Fibroblast of lung (primary cell): ENCODE data around the gene CDYL. TPM values are rescaled to one million over a fixed set of nuclear protein-coding genes. Genes with fewer than 3 reads are reported as not detected.

ENCODE experiments used
- DNase-seq, 2 donors: peaks; one replicate each; pipeline versions ENCODE4 v3.0.0 to v3.0.0-alpha.2; 2010; ENCODE audit warnings: low read depth in 2 of 2
- H2AFZ ChIP-seq: 2 replicates; pipeline ENCODE4 v1.5.1; 2012; ENCODE audit warnings: low read length, control low read depth, inconsistent platforms
- H3K27ac ChIP-seq: 2 replicates; pipeline ENCODE4 v1.5.1; 2011; ENCODE audit warnings: low read length, control low read depth; ENCODE audit not compliant: insufficient read depth
- H3K27me3 ChIP-seq: 2 replicates; pipeline ENCODE4 v1.5.1; 2011; ENCODE audit warnings: mild to moderate bottlenecking, low read length; ENCODE audit not compliant: control insufficient read depth, insufficient read depth
- H3K36me3 ChIP-seq: 2 replicates; pipeline ENCODE4 v1.5.1; 2011; ENCODE audit warnings: low read length; ENCODE audit not compliant: control insufficient read depth, insufficient read depth
- H3K4me1 ChIP-seq: 2 replicates; pipeline ENCODE4 v1.5.1; 2011; ENCODE audit warnings: low read length; ENCODE audit not compliant: control insufficient read depth, insufficient read depth; ENCODE audit errors: extremely low read depth
- H3K4me2 ChIP-seq: 2 replicates; pipeline ENCODE4 v1.5.1; 2011; ENCODE audit warnings: low read length, control low read depth; ENCODE audit not compliant: insufficient read depth; ENCODE audit errors: extremely low read depth
- H3K4me3 ChIP-seq, 4 experiments: fragments of 200-600 bp in 1 of 4; sonication (generic) in 1 of 4; replicated peaks in 1 of 4; 2 replicates each; pipeline ENCODE4 v1.5.1; 2011 to 2016; ENCODE audit warnings: low read length in 4 of 4, low read depth in 3 of 4, mild to moderate bottlenecking in 3 of 4, control low read depth in 2 of 4, inconsistent platforms in 1 of 4, mixed read lengths in 1 of 4; ENCODE audit not compliant: insufficient read depth in 1 of 4; ENCODE audit errors: control extremely low read depth in 1 of 4
- H3K79me2 ChIP-seq: 2 replicates; pipeline ENCODE4 v1.5.1; 2012; ENCODE audit warnings: mild to moderate bottlenecking, low read length, inconsistent platforms; ENCODE audit not compliant: control insufficient read depth, insufficient read depth
- H3K9ac ChIP-seq: 2 replicates; pipeline ENCODE4 v1.5.1; 2011; ENCODE audit warnings: mild to moderate bottlenecking, low read length, control low read depth; ENCODE audit not compliant: insufficient read depth
- H3K9me3 ChIP-seq: 2 replicates; pipeline ENCODE4 v1.5.1; 2012; ENCODE audit warnings: low read depth, low read length; ENCODE audit not compliant: control insufficient read depth, insufficient read depth
- H4K20me1 ChIP-seq: 2 replicates; pipeline ENCODE4 v1.5.1; 2011; ENCODE audit warnings: low read length; ENCODE audit not compliant: control insufficient read depth, insufficient read depth; ENCODE audit errors: extremely low read depth
- CTCF ChIP-seq, 2 donors: IDR thresholded peaks in 1 of 2; conservative IDR thresholded peaks in 1 of 2; 1 replicate in 1 of 2; 2 replicates in 1 of 2; pipeline ENCODE4 v1.5.1; 2011 to 2012; ENCODE audit warnings: low read length in 2 of 2, control low read depth in 1 of 2, inconsistent platforms in 1 of 2, low read depth in 1 of 2, mild to moderate bottlenecking in 1 of 2
- EZH2 ChIP-seq: IDR thresholded peaks from 2 replicates; pipeline ENCODE4 v1.5.1; 2012; ENCODE audit warnings: low read length, control low read depth, mild to moderate bottlenecking; ENCODE audit errors: missing control alignments
- polyA plus RNA-seq, 2 donors: library from polyadenylated mRNA; depleted of rRNA in 1 of 2; stranded (reverse) in 1 of 2; unstranded in 1 of 2; fragments of >200 nt; gene quantifications; 2 replicates each; pipeline ENCODE4 v1.2.1, GENCODE V29; 2011 to 2012; ENCODE audit warnings: missing spikeins in 1 of 2
- total RNA-seq: library from RNA; depleted of rRNA; stranded (reverse); fragments of >200 nt; gene quantifications from 2 replicates; pipeline ENCODE4 v1.2.1, GENCODE V29; 2014

Gene CDYL
- total and polyA plus RNA-seq, 2 donors (not counting 1 experiment from before 2014, with no cell fraction given) = 20.6 to 24.9 TPM

- TF ChIP-seq CTCF (conservative IDR thresholded peaks at IDR 0.05 in 1 of 2, IDR thresholded peaks at IDR 0.05 in 1 of 2; ENCODE audit: low read depth in 1 of 2, low read length in 2 of 2) (no peak), EZH2 (no peak)
- H4K20me1 ChIP-seq = no peaks in the 10 kb centered on the region
Observed at GRCh38 chr6:4920914-4921410, 144.8 kb downstream of the CDYL start.

GRCh38 chr6:4922488-4923037 is 146.4 kb downstream of the CDYL start:
- no peaks in the 10 kb centered on the region for H3K27me3 ChIP-seq
- no peak overlapping the region for H3K27ac ChIP-seq
- H3K36me3 ChIP-seq = no peaks in the 10 kb centered on the region
- no peak for DNase-seq
- no peak overlapping the region for H2AFZ ChIP-seq
- no peak overlapping the region for H3K4me2 ChIP-seq
- H3K9me3 ChIP-seq = no peaks in the 10 kb centered on the region
- no peaks in the 10 kb centered on the region for H3K79me2 ChIP-seq
- no peak overlapping the region for H3K4me3 ChIP-seq
- TF ChIP-seq CTCF (conservative IDR thresholded peaks at IDR 0.05 in 1 of 2, IDR thresholded peaks at IDR 0.05 in 1 of 2; ENCODE audit: low read depth in 1 of 2, low read length in 2 of 2) (no peak), EZH2 (no peak)
- H3K9ac ChIP-seq = no peak overlapping the region
- no peaks in the 10 kb centered on the region for H3K4me1 ChIP-seq
- no peaks in the 10 kb centered on the region for H4K20me1 ChIP-seq

More at GRCh38 chr6:4920914-4921410, 144.8 kb downstream of the CDYL start:
- Histone ChIP-seq H3K9me3 (no peaks in the 10 kb centered on the region), H3K4me2 (no peak overlapping the region), H3K27me3 (no peaks in the 10 kb centered on the region), H3K79me2 (no peaks in the 10 kb centered on the region), H3K27ac (no peak overlapping the region), H3K36me3 (no peaks in the 10 kb centered on the region), H3K4me3 (no peak overlapping the region), H2AFZ (no peak overlapping the region), H3K9ac (no peak overlapping the region), H3K4me1 (no peaks in the 10 kb centered on the region)
- DNase-seq = peak in 1 of 2 donors; percentile 51

- Histone ChIP-seq H3K79me2 (no peaks in the 10 kb centered on the region), H3K4me1 (no peaks in the 10 kb centered on the region), H3K9ac (no peak overlapping the region), H3K4me2 (no peak overlapping the region), H3K4me3 (no peak overlapping the region), H3K9me3 (no peaks in the 10 kb centered on the region), H4K20me1 (no peaks in the 10 kb centered on the region), H3K27me3 (no peaks in the 10 kb centered on the region), H2AFZ (no peak overlapping the region), H3K36me3 (no peaks in the 10 kb centered on the region), H3K27ac (no peak overlapping the region)
- no peak for TF ChIP-seq EZH2
- no peak for TF ChIP-seq CTCF (conservative IDR thresholded peaks at IDR 0.05 in 1 of 2, IDR thresholded peaks at IDR 0.05 in 1 of 2; ENCODE audit: low read depth in 1 of 2, low read length in 2 of 2)
- DNase-seq = no peak
Observed at GRCh38 chr6:4923081-4923480, 146.9 kb downstream of the CDYL start.
